ENCODE data around the gene PLPPR2. TPM values are rescaled to one million over a fixed set of nuclear protein-coding genes. Genes with fewer than 3 reads are reported as not detected.

The PLPPR2 gene
- total and polyA plus RNA-seq, 4 donors = 9.1 to 35.1 (median 24.3) TPM

- Histone ChIP-seq H3K9me3 (ENCODE audit: control insufficient read depth in 4 of 4, insufficient read depth in 3 of 4, low read length in 3 of 4) (peaks cover 0 to 2% (median 0%) of the 10 kb centered on the region in 4 donors), H3K4me1 (ENCODE audit: control insufficient read depth in 5 of 5, insufficient read depth in 5 of 5, low read length in 5 of 5) (peaks cover 0 to 15% (median 0%) of the 10 kb centered on the region in 5 donors), H3K27ac (ENCODE audit: low read depth in 1 of 2, low read length in 1 of 2) (no peak overlapping the region), H3K9ac (ENCODE audit: insufficient read depth in 1 of 2, low read length in 2 of 2) (no peak overlapping the region), H3K27me3 (ENCODE audit: control insufficient read depth in 3 of 3, insufficient read depth in 3 of 3, low read length in 2 of 3) (no peaks in the 10 kb centered on the region), H3K36me3 (ENCODE audit: control insufficient read depth in 4 of 4, insufficient read depth in 4 of 4, low read length in 4 of 4) (peaks cover 7 to 35% (median 25%) of the 10 kb centered on the region in 4 donors), H3K4me3 (no peak overlapping the region)
- WGBS, 2 donors = 94 to 97% methylated on average over 17 of the region's 17 CpGs
- DNase-seq = no peak
- ATAC-seq (ENCODE audit: insufficient read depth, low FRiP score) = no peak
- no peak for TF ChIP-seq CTCF (IDR thresholded peaks at IDR 0.05; ENCODE audit: control extremely low read depth, extremely low read depth)
Measured at GRCh38 chr19:11335449-11336146, 19.6 kb upstream of the PLPPR2 start.

DNA sequence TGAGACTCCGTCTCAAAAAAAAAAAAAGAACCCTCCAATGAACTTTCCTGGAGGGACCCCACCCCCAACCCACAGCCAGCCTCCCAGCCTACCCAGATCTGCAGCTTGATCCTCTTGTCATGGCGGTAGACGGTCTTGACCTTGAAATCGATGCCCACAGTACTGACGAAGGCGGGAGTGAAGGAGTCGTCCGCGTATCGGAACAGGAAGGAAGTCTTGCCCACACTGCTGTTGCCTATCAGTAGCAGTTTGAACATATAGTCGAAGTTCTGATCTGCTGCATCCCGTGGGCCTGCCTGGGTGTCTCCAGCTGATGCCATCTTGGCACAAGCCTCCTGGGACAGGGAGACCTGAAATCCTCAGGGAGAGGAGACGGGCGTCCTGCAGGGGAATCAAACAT is 18.2 kb upstream of the PLPPR2 start:
- Histone ChIP-seq H3K36me3 (ENCODE audit: control insufficient read depth in 4 of 4, insufficient read depth in 4 of 4, low read length in 4 of 4) (peaks cover 7 to 38% (median 26%) of the 10 kb centered on the region in 4 donors), H3K9ac (ENCODE audit: insufficient read depth in 1 of 2, low read length in 2 of 2) (no peak overlapping the region), H3K27me3 (ENCODE audit: control insufficient read depth in 3 of 3, insufficient read depth in 3 of 3, low read length in 2 of 3) (no peaks in the 10 kb centered on the region), H3K4me3 (no peak overlapping the region), H3K27ac (ENCODE audit: low read depth in 1 of 2, low read length in 1 of 2) (no peak overlapping the region), H3K4me1 (ENCODE audit: control insufficient read depth in 5 of 5, insufficient read depth in 5 of 5, low read length in 5 of 5) (peaks cover 0 to 15% (median 0%) of the 10 kb centered on the region in 5 donors), H3K9me3 (ENCODE audit: control insufficient read depth in 4 of 4, insufficient read depth in 3 of 4, low read length in 3 of 4) (peaks cover 0 to 2% (median 0%) of the 10 kb centered on the region in 4 donors)
- WGBS, 2 donors = 47 to 67% methylated on average over 14 of the region's 14 CpGs
- no peak for TF ChIP-seq CTCF (IDR thresholded peaks at IDR 0.05; ENCODE audit: control extremely low read depth, extremely low read depth)
- DNase-seq = no peak
- ATAC-seq (ENCODE audit: insufficient read depth, low FRiP score) = no peak

- no peak overlapping the region for H3K9ac ChIP-seq (ENCODE audit: insufficient read depth in 1 of 2, low read length in 2 of 2)
- H3K9me3 ChIP-seq (ENCODE audit: control insufficient read depth in 4 of 4, insufficient read depth in 3 of 4, low read length in 3 of 4) = peaks cover 0 to 2% (median 0%) of the 10 kb centered on the region in 4 donors
- ATAC-seq (ENCODE audit: insufficient read depth, low FRiP score) (no peak), DNase-seq (no peak)
- H3K36me3 ChIP-seq (ENCODE audit: control insufficient read depth in 4 of 4, insufficient read depth in 4 of 4, low read length in 4 of 4) = peaks cover 3 to 34% (median 25%) of the 10 kb centered on the region in 4 donors
- H3K27me3 ChIP-seq (ENCODE audit: control insufficient read depth in 3 of 3, insufficient read depth in 3 of 3, low read length in 2 of 3) = no peaks in the 10 kb centered on the region
- WGBS, 2 donors = 75 to 81% methylated on average over 7 of the region's 7 CpGs
- peak overlapping the region in 1 of 2 donors; percentile 78 for H3K27ac ChIP-seq (ENCODE audit: low read depth in 1 of 2, low read length in 1 of 2)
- H3K4me1 ChIP-seq (ENCODE audit: control insufficient read depth in 5 of 5, insufficient read depth in 5 of 5, low read length in 5 of 5) = peaks cover 0 to 15% (median 0%) of the 10 kb centered on the region in 5 donors
- H3K4me3 ChIP-seq = no peak overlapping the region
- TF ChIP-seq CTCF (IDR thresholded peaks at IDR 0.05; ENCODE audit: control extremely low read depth, extremely low read depth) = no peak
Measured at GRCh38 chr19:11338121-11338520, 17.1 kb upstream of the PLPPR2 start.
